HCT116 (cell line): Measurements from ENCODE around the gene EHBP1. TPM values are rescaled to one million over a fixed set of nuclear protein-coding genes. Genes with fewer than 3 reads are reported as not detected.

Experiments
- ATAC-seq: fragments of 200-7000 bp; cut with Tn5 transposase; 2 replicates; pipeline ENCODE4 v1.9.1; 2020; ENCODE audit warnings: mild to moderate bottlenecking, moderate library complexity
- BruUV-seq: library from RNA; stranded (reverse); fragments of 400-500 nt; replicated peaks from 2 replicates; lab custom pipeline; 2021; lab: Mats Ljungman, UMichigan
- CTCF ChIA-PET: fragments of 300-600 bp; sonication (Branson Sonifier 250); formaldehyde crosslinking; loops from one replicate; lab custom pipeline; 2021; ENCODE audit warnings: antibody characterized with exemption; lab: Charles Lee
- POLR2A ChIA-PET: fragments of 300-600, 350-600 bp; sonication (Branson Sonifier 250); formaldehyde crosslinking; loops from one replicate; lab custom pipeline; 2021; ENCODE audit warnings: antibody characterized with exemption; lab: Charles Lee
- RAD21 ChIA-PET, 2 experiments: fragments of 300-600 bp; sonication (Branson Sonifier 250); formaldehyde crosslinking; loops; one replicate each; lab custom pipeline; 2023; ENCODE audit warnings: low total read pairs in 2 of 2; ENCODE audit not compliant: uncharacterized antibody in 2 of 2, unreplicated experiment in 2 of 2, low non-redundant PET in 1 of 2; lab: Charles Lee
- DNase-seq: peaks from one replicate; pipeline ENCODE4 v3.0.0-alpha.2; 2010; ENCODE audit warnings: low read depth, low spot score
- H2AFZ ChIP-seq: fragments of 200-600 bp; shearing (Covaris generic), sonication (generic); 2 replicates; pipeline ENCODE4 v1.6.1; 2017; ENCODE audit warnings: low read depth, mixed run types, mixed read lengths, antibody characterized with exemption, low read length; ENCODE audit not compliant: poor library complexity, severe bottlenecking
- H3K27ac ChIP-seq: 2 replicates; pipeline ENCODE4 v1.5.1; 2012; ENCODE audit warnings: low read depth, low read length
- H3K27me3 ChIP-seq: fragments of 200-600 bp; sonication (generic); 2 replicates; pipeline ENCODE4 v1.6.1; 2016; ENCODE audit warnings: mixed run types, low read length, mixed read lengths; ENCODE audit not compliant: insufficient read depth
- H3K36me3 ChIP-seq, 2 experiments: fragments of 200-500 bp in 1 of 2; fragments of 200-600 bp in 1 of 2; sonication (Bioruptor generic) in 1 of 2; sonication (generic) in 1 of 2; 2 replicates each; pipeline versions ENCODE4 v1.5.1 to v1.6.1; 2014 to 2016; ENCODE audit warnings: low read length in 2 of 2, inconsistent platforms in 1 of 2, mixed read lengths in 1 of 2, mixed run types in 1 of 2; ENCODE audit not compliant: insufficient read depth in 2 of 2, control insufficient read depth in 1 of 2
- H3K4me1 ChIP-seq, 2 experiments: fragments of 200-600 bp in 1 of 2; sonication (generic) in 1 of 2; 2 replicates each; pipeline versions ENCODE4 v1.5.1 to v1.6.1; 2012 to 2017; ENCODE audit warnings: low read length in 2 of 2, inconsistent platforms in 1 of 2, mild to moderate bottlenecking in 1 of 2, mixed read lengths in 1 of 2, mixed run types in 1 of 2, moderate library complexity in 1 of 2; ENCODE audit not compliant: insufficient read depth in 2 of 2, control insufficient read depth in 1 of 2
- H3K4me2 ChIP-seq: fragments of 200-600 bp; sonication (generic); 2 replicates; pipeline ENCODE4 v1.6.1; 2017; ENCODE audit warnings: mixed run types, low read length, mixed read lengths
- H3K4me3 ChIP-seq, 2 experiments: fragments of 200-600 bp in 1 of 2; sonication (generic) in 1 of 2; replicated peaks in 1 of 2; 2 replicates each; pipeline ENCODE4 v1.5.1; 2011 to 2016; ENCODE audit warnings: low read length in 2 of 2, control low read depth in 1 of 2, low read depth in 1 of 2, mild to moderate bottlenecking in 1 of 2, mixed read lengths in 1 of 2, mixed run types in 1 of 2
- H3K79me2 ChIP-seq: fragments of 200-600 bp; sonication (generic); 2 replicates; pipeline ENCODE4 v1.6.1; 2017; ENCODE audit warnings: mild to moderate bottlenecking, mixed run types, low read length, moderate library complexity, mixed read lengths; ENCODE audit not compliant: insufficient read depth
- H3K9ac ChIP-seq: fragments of 200-600 bp; sonication (generic); 2 replicates; pipeline ENCODE4 v1.6.1; 2016; ENCODE audit warnings: low read length, mixed read lengths
- H3K9me2 ChIP-seq: fragments of 200-600 bp; sonication (generic), shearing (Covaris generic); 2 replicates; pipeline ENCODE4 v1.6.1; 2017; ENCODE audit warnings: mixed run types, mild to moderate bottlenecking, moderate library complexity; ENCODE audit not compliant: insufficient read depth
- H3K9me3 ChIP-seq, 2 experiments: fragments of 200-500 bp in 1 of 2; fragments of 200-600 bp in 1 of 2; sonication (Bioruptor generic) in 1 of 2; sonication (generic) in 1 of 2; 2 replicates each; pipeline ENCODE4 v1.6.1; 2014 to 2017; ENCODE audit warnings: low read length in 2 of 2, mixed read lengths in 2 of 2, inconsistent platforms in 1 of 2, low read depth in 1 of 2, mild to moderate bottlenecking in 1 of 2, mixed run types in 1 of 2, moderate library complexity in 1 of 2; ENCODE audit not compliant: control insufficient read depth in 1 of 2, insufficient read depth in 1 of 2
- H4K20me1 ChIP-seq: fragments of 200-600 bp; sonication (generic), shearing (Covaris generic); 2 replicates; pipeline ENCODE4 v1.6.1; 2017; ENCODE audit warnings: mixed run types, mild to moderate bottlenecking, moderate library complexity; ENCODE audit not compliant: insufficient read depth
- CTCF ChIP-seq, 3 experiments: fragments of 200-600 bp in 1 of 3; sonication (generic) in 1 of 3; IDR thresholded peaks in 2 of 3; conservative IDR thresholded peaks in 1 of 3; 2 replicates each; pipeline ENCODE4 v1.5.1; 2012 to 2017; ENCODE audit warnings: low read depth in 2 of 3, low read length in 2 of 3, antibody characterized with exemption in 1 of 3, borderline replicate concordance in 1 of 3, control low read depth in 1 of 3, mild to moderate bottlenecking in 1 of 3, mixed read lengths in 1 of 3, mixed run types in 1 of 3, moderate library complexity in 1 of 3; ENCODE audit not compliant: insufficient read depth in 1 of 3
- EZH2phosphoT487 ChIP-seq: fragments of 200-600 bp; IDR thresholded peaks from 2 replicates; pipeline ENCODE4 v1.6.1; 2018; ENCODE audit warnings: antibody characterized with exemption, borderline replicate concordance
- POLR2A ChIP-seq: IDR thresholded peaks from 2 replicates; pipeline ENCODE4 v1.7.0; 2011; ENCODE audit warnings: borderline replicate concordance; ENCODE audit not compliant: insufficient read depth, insufficient read length; ENCODE audit errors: extremely low read depth
- POLR2AphosphoS5 ChIP-seq: IDR thresholded peaks from 2 replicates; pipeline ENCODE4 v1.6.1; 2011; ENCODE audit warnings: mild to moderate bottlenecking, low read depth, low read length, moderate library complexity
- SIN3A ChIP-seq: IDR thresholded peaks from 2 replicates; pipeline ENCODE4 v1.6.1; 2012; ENCODE audit warnings: low read depth
- SRF ChIP-seq: IDR thresholded peaks from 2 replicates; pipeline ENCODE4 v1.6.1; 2012; ENCODE audit warnings: low read depth
- ZFX ChIP-seq: fragments of 450-650 bp; IDR thresholded peaks from 2 replicates; pipeline ENCODE4 v1.6.1; 2017
- ZNF274 ChIP-seq: fragments of 200-500 bp; sonication (Bioruptor generic); IDR thresholded peaks from 2 replicates; pipeline ENCODE4 v1.6.1; 2014; ENCODE audit warnings: mild to moderate bottlenecking, low read depth, low read length, inconsistent platforms
- intact Hi-C: fragments of 100-400 bp; cut with micrococcal nuclease; formaldehyde crosslinking; loops from 2 replicates; pipeline ENCODE4 v1.10.0; 2022
- total RNA-seq: library from RNA; stranded (reverse); gene quantifications from one replicate; pipeline ENCODE4 v1.2.1, GENCODE V29; 2021; ENCODE audit not compliant: unreplicated experiment
- TF ChIP-seq, protein P1 (sequence below): IDR thresholded peaks from 2 replicates; pipeline ENCODE4 v1.6.1; 2011; ENCODE audit warnings: mild to moderate bottlenecking, low read length, moderate library complexity; ENCODE audit not compliant: insufficient replicate concordance; ENCODE audit errors: extremely low read depth

Gene EHBP1
- total RNA-seq, 1 experiment from 2014 or later, result 89.9 TPM

DNA sequence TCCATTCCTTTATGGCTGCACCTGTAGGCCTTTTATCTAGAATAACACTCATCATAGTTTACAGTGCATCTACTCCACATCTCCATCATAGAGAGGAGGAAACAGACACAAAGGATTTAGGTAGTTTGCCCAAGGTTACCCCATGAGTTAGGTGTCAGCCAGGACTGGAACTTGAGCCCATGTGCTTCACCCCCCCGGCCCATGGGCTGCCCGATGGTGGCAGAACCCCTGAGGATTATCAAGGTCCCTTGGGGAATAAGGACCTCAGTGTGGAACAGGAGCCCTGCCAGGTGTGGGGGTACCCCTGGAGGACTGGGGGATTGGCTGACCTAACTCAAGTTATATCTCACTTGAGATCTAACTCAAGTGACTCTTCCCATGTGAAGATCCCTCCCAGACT is 198.8 kb downstream of the EHBP1 start:
- no TSS peak for BruUV-seq
- no peaks in the 10 kb centered on the region for H4K20me1 ChIP-seq
- intact Hi-C loops, result no loop called here
- no peak overlapping the region for H2AFZ ChIP-seq
- H3K27me3 ChIP-seq, result no peaks in the 10 kb centered on the region
- TF ChIP-seq CTCF (IDR thresholded peaks at IDR 0.05 in 2 of 3, conservative IDR thresholded peaks at IDR 0.05 in 1 of 3; ENCODE audit: borderline replicate concordance in 1 of 3, insufficient read depth in 1 of 3, low read depth in 2 of 3, low read length in 2 of 3), result no peak
- no peak for TF ChIP-seq SRF
- no peak for TF ChIP-seq SIN3A
- ATAC-seq, result no peak
- H3K9me2 ChIP-seq, result no peaks in the 10 kb centered on the region
- ChIA-PET CTCF (no interaction called here), RAD21 (no interaction called here), POLR2A (no interaction called here)
- peaks cover 4% of the 10 kb centered on the region; the same call in 1 of the 2 replicates for H3K79me2 ChIP-seq
- 0 out of 4 replicates have a peak, but pooled peaks cover 0 to 3% of the 10 kb centered on the region in 2 experiments for H3K36me3 ChIP-seq
- no peaks in the 10 kb centered on the region for H3K9me3 ChIP-seq
- no peak overlapping the region for H3K4me3 ChIP-seq
- H3K9ac ChIP-seq, result no peak overlapping the region
- no peak overlapping the region for H3K27ac ChIP-seq
- H3K4me1 ChIP-seq, result no peaks in the 10 kb centered on the region
- no peak overlapping the region for H3K4me2 ChIP-seq
- no peak for DNase-seq

DNA sequence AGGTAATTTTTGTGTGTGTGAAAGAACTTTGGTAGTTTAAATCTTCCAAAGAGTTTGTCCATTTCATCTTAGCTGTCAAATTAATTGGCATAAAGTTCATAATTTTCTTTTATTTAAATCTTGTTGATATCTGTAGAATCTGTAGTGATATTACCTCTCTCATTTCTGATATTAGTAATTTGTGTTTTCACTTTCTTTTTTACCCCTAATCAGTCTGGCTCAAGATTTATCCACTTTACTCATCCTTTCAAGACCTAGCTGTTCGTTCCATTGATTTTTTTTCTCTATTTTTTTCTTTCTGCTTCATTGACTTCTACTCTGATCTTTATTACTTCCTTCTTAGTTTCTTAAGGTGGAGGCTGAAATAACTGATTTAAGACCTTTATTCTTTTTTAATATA is 202.6 kb downstream of the EHBP1 start:
- no peaks in the 10 kb centered on the region for H3K4me1 ChIP-seq
- no peak overlapping the region for H3K9ac ChIP-seq
- H3K27me3 ChIP-seq, result no peaks in the 10 kb centered on the region
- H3K9me3 ChIP-seq, result no peaks in the 10 kb centered on the region
- ChIA-PET POLR2A (no interaction called here), RAD21 (no interaction called here), CTCF (no interaction called here)
- no peak for TF ChIP-seq ZFX
- TF ChIP-seq POLR2AphosphoS5, result no peak
- TF ChIP-seq EZH2phosphoT487, result no peak
- no peak for TF ChIP-seq ZNF274
- TF ChIP-seq, protein P1, sequence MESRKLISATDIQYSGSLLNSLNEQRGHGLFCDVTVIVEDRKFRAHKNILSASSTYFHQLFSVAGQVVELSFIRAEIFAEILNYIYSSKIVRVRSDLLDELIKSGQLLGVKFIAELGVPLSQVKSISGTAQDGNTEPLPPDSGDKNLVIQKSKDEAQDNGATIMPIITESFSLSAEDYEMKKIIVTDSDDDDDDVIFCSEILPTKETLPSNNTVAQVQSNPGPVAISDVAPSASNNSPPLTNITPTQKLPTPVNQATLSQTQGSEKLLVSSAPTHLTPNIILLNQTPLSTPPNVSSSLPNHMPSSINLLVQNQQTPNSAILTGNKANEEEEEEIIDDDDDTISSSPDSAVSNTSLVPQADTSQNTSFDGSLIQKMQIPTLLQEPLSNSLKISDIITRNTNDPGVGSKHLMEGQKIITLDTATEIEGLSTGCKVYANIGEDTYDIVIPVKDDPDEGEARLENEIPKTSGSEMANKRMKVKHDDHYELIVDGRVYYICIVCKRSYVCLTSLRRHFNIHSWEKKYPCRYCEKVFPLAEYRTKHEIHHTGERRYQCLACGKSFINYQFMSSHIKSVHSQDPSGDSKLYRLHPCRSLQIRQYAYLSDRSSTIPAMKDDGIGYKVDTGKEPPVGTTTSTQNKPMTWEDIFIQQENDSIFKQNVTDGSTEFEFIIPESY, result no peak
- no peak for TF ChIP-seq POLR2A
- no peak for TF ChIP-seq CTCF (IDR thresholded peaks at IDR 0.05 in 2 of 3, conservative IDR thresholded peaks at IDR 0.05 in 1 of 3; ENCODE audit: borderline replicate concordance in 1 of 3, insufficient read depth in 1 of 3, low read depth in 2 of 3, low read length in 2 of 3)
- no peak overlapping the region for H3K27ac ChIP-seq
- no peak overlapping the region for H3K4me2 ChIP-seq
- H4K20me1 ChIP-seq, result no peaks in the 10 kb centered on the region
- intact Hi-C loops, result no loop called here
- ATAC-seq (no peak), DNase-seq (no peak)
- no TSS peak for BruUV-seq
- no peaks in the 10 kb centered on the region for H3K9me2 ChIP-seq
- peaks cover 4% of the 10 kb centered on the region; the same call in 1 of the 2 replicates for H3K79me2 ChIP-seq
- H2AFZ ChIP-seq, result no peak overlapping the region
- H3K36me3 ChIP-seq, result 0 out of 4 replicates have a peak, but pooled peaks cover 0 to 3% of the 10 kb centered on the region in 2 experiments
- no peak overlapping the region for H3K4me3 ChIP-seq
